Thyroid gland (tissue), 4 donors: ENCODE data around the gene TSPAN7.

Experiments used
- POLR2A ChIP-seq, 2 donors: fragments of 450-650 bp; IDR thresholded peaks; one replicate each; pipeline ENCODE4 v1.6.1; 2017; ENCODE audit warnings: antibody characterized with exemption in 2 of 2, mild to moderate bottlenecking in 2 of 2, moderate library complexity in 1 of 2
- TF ChIP-seq, protein P1 (sequence below), 6 experiments: fragments of 200-600 bp in 3 of 6; fragments of 450-650 bp in 3 of 6; sonication (generic) in 3 of 6; IDR thresholded peaks; one replicate each; pipeline ENCODE4 v1.5.1; 2016 to 2019; ENCODE audit warnings: antibody characterized with exemption in 6 of 6, mild to moderate bottlenecking in 2 of 6, inconsistent platforms in 1 of 6, moderate library complexity in 1 of 6

DNA sequence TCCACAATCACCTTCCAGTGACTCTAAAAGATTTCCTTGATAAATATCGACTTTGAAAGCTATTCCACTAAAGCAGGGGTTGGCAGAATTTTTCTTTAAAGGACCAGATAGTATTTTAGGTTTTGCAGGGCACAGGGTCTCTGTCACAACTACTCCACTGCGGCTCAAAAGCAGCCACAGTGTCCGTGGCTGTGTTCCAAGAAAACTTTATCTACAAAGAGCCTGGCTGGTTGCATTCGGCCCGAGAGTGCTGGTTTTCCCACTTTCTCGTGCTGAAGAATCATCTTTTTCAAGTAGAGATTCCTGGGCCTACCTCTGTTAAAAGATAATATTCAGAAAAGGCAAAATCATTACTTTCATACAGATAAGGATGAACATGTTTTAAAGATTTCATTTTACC lies 55.6 kb downstream of the TSPAN7 start:
- TF ChIP-seq, protein P1, sequence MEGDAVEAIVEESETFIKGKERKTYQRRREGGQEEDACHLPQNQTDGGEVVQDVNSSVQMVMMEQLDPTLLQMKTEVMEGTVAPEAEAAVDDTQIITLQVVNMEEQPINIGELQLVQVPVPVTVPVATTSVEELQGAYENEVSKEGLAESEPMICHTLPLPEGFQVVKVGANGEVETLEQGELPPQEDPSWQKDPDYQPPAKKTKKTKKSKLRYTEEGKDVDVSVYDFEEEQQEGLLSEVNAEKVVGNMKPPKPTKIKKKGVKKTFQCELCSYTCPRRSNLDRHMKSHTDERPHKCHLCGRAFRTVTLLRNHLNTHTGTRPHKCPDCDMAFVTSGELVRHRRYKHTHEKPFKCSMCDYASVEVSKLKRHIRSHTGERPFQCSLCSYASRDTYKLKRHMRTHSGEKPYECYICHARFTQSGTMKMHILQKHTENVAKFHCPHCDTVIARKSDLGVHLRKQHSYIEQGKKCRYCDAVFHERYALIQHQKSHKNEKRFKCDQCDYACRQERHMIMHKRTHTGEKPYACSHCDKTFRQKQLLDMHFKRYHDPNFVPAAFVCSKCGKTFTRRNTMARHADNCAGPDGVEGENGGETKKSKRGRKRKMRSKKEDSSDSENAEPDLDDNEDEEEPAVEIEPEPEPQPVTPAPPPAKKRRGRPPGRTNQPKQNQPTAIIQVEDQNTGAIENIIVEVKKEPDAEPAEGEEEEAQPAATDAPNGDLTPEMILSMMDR (IDR thresholded peaks at IDR 0.05) = no peak
- TF ChIP-seq POLR2A (IDR thresholded peaks at IDR 0.05) = no peak
